ENCODE measurements around the gene UACA. TPM values are rescaled to one million over a fixed set of nuclear protein-coding genes. Genes with fewer than 3 reads are reported as not detected.

The UACA gene
- total RNA-seq, 1 donor from 2014 or later: 46.2 TPM

GRCh38 chr15:70704166-70704565, 59.2 kb downstream of the UACA start:
- peaks cover 5% of the 10 kb centered on the region for H3K36me3 Mint-ChIP-seq (ENCODE audit: insufficient read depth)
- DNase-seq (ENCODE audit: low spot score, unreplicated experiment): no peak
- H3K4me3 Mint-ChIP-seq (ENCODE audit: low read depth): no peak overlapping the region
- H3K27ac Mint-ChIP-seq: no peak overlapping the region
- H3K4me1 Mint-ChIP-seq (ENCODE audit: low read depth): peaks cover 46% of the 10 kb centered on the region
- peaks cover 6% of the 10 kb centered on the region for H3K9me3 Mint-ChIP-seq (ENCODE audit: low read depth)
- TF ChIP-seq CTCF (IDR thresholded peaks at IDR 0.05; ENCODE audit: unreplicated experiment): no peak
- peaks cover 13% of the 10 kb centered on the region for H3K27me3 Mint-ChIP-seq

GRCh38 chr15:70703096-70703878, 60.1 kb downstream of the UACA start:
- Mint-ChIP-seq H3K4me3 (ENCODE audit: low read depth) (peak overlapping the region; percentile 22), H3K36me3 (ENCODE audit: insufficient read depth) (peaks cover 5% of the 10 kb centered on the region), H3K9me3 (ENCODE audit: low read depth) (peaks cover 6% of the 10 kb centered on the region), H3K27ac (peak overlapping the region; percentile 63), H3K27me3 (peaks cover 13% of the 10 kb centered on the region), H3K4me1 (ENCODE audit: low read depth) (peaks cover 53% of the 10 kb centered on the region)
- TF ChIP-seq CTCF (IDR thresholded peaks at IDR 0.05; ENCODE audit: unreplicated experiment): no peak
- no peak for DNase-seq (ENCODE audit: low spot score, unreplicated experiment)

GRCh38 chr15:70702584-70702983, 60.8 kb downstream of the UACA start:
- DNase-seq (ENCODE audit: low spot score, unreplicated experiment): no peak
- peaks cover 6% of the 10 kb centered on the region for H3K9me3 Mint-ChIP-seq (ENCODE audit: low read depth)
- peaks cover 6% of the 10 kb centered on the region for H3K36me3 Mint-ChIP-seq (ENCODE audit: insufficient read depth)
- TF ChIP-seq CTCF (IDR thresholded peaks at IDR 0.05; ENCODE audit: unreplicated experiment): no peak
- H3K4me3 Mint-ChIP-seq (ENCODE audit: low read depth): no peak overlapping the region
- H3K27ac Mint-ChIP-seq: peak overlapping the region; percentile 63
- H3K4me1 Mint-ChIP-seq (ENCODE audit: low read depth): peaks cover 57% of the 10 kb centered on the region
- H3K27me3 Mint-ChIP-seq: peaks cover 13% of the 10 kb centered on the region

GRCh38 chr15:70701891-70702568, 61.3 kb downstream of the UACA start:
- peaks cover 59% of the 10 kb centered on the region for H3K4me1 Mint-ChIP-seq (ENCODE audit: low read depth)
- peak overlapping the region; percentile 50 for H3K4me3 Mint-ChIP-seq (ENCODE audit: low read depth)

More at GRCh38 chr15:70701891-70702568, 61.3 kb downstream of the UACA start:
- peaks cover 10% of the 10 kb centered on the region for H3K27me3 Mint-ChIP-seq
- H3K9me3 Mint-ChIP-seq (ENCODE audit: low read depth): peaks cover 2% of the 10 kb centered on the region
- peak overlapping the region; percentile 21 for H3K27ac Mint-ChIP-seq
- H3K36me3 Mint-ChIP-seq (ENCODE audit: insufficient read depth): peaks cover 4% of the 10 kb centered on the region
- no peak for DNase-seq (ENCODE audit: low spot score, unreplicated experiment)
- TF ChIP-seq CTCF (IDR thresholded peaks at IDR 0.05; ENCODE audit: unreplicated experiment): no peak

Data from progenitor cell of endocrine pancreas (in vitro differentiated cells).